Measurements from ENCODE around the gene PCDH9. TPM values are rescaled to one million over a fixed set of nuclear protein-coding genes. Genes with fewer than 3 reads are reported as not detected.

PCDH9 gene
- total and polyA plus RNA-seq, 7 donors = under 0.01 to 15.7 (median 8.7) TPM; not detected in 1

GRCh38 chr13:67036699-67037457, 193.3 kb downstream of the PCDH9 start:
- Histone ChIP-seq H3K27me3 (no peaks in the 10 kb centered on the region), H3K4me1 (peaks cover 0 to 8% (median 0%) of the 10 kb centered on the region in 4 donors), H3K4me3 (peak overlapping the region in 1 of 4 donors; percentile 3), H3K27ac (no peak overlapping the region), H3K9me3 (no peaks in the 10 kb centered on the region), H3K36me3 (no peaks in the 10 kb centered on the region)
- DNase-seq = no peak
- intact Hi-C loops (cut with DNase I) = no loop called here
- 72 to 79% methylated on average over 10 of the region's 10 CpGs for WGBS, 2 donors
- TF ChIP-seq POLR2AphosphoS5 (IDR thresholded peaks at IDR 0.05) (no peak), CTCF (IDR thresholded peaks at IDR 0.05) (no peak), EP300 (IDR thresholded peaks at IDR 0.05) (no peak), POLR2A (IDR thresholded peaks at IDR 0.05) (no peak)

GRCh38 chr13:67033170-67033569, 197.0 kb downstream of the PCDH9 start:
- H3K27ac ChIP-seq = no peak overlapping the region
- H3K4me3 ChIP-seq = no peak overlapping the region
- no peak for TF ChIP-seq CTCF (IDR thresholded peaks at IDR 0.05)
- TF ChIP-seq POLR2AphosphoS5 (IDR thresholded peaks at IDR 0.05) = no peak
- TF ChIP-seq POLR2A (IDR thresholded peaks at IDR 0.05) = no peak
- no peak for TF ChIP-seq EP300 (IDR thresholded peaks at IDR 0.05)
- no peaks in the 10 kb centered on the region for H3K36me3 ChIP-seq
- DNase-seq = no peak
- H3K9me3 ChIP-seq = no peaks in the 10 kb centered on the region
- 38 to 77% methylated on average over 1 of the region's 1 CpG for WGBS, 2 donors
- intact Hi-C loops (cut with DNase I) = no loop called here
- no peaks in the 10 kb centered on the region for H3K27me3 ChIP-seq
- H3K4me1 ChIP-seq = peaks cover 0 to 8% (median 0%) of the 10 kb centered on the region in 4 donors

GRCh38 chr13:67023130-67023876, 206.8 kb downstream of the PCDH9 start:
- no peaks in the 10 kb centered on the region for H3K27me3 ChIP-seq
- H3K4me1 ChIP-seq = no peaks in the 10 kb centered on the region
- no peak overlapping the region for H3K4me3 ChIP-seq
- WGBS, 2 donors = 16 to 17% methylated on average over 4 of the region's 4 CpGs
- no peak for DNase-seq
- no peaks in the 10 kb centered on the region for H3K36me3 ChIP-seq
- no peak for TF ChIP-seq CTCF (IDR thresholded peaks at IDR 0.05)
- no peak for TF ChIP-seq POLR2A (IDR thresholded peaks at IDR 0.05)
- TF ChIP-seq EP300 (IDR thresholded peaks at IDR 0.05) = no peak
- TF ChIP-seq POLR2AphosphoS5 (IDR thresholded peaks at IDR 0.05) = no peak
- H3K9me3 ChIP-seq = no peaks in the 10 kb centered on the region
- H3K27ac ChIP-seq = no peak overlapping the region
- intact Hi-C loops (cut with DNase I) = no loop called here

- intact Hi-C loops (cut with DNase I) = no loop called here
- H3K27me3 ChIP-seq = no peaks in the 10 kb centered on the region
- H3K4me3 ChIP-seq = no peak overlapping the region
- H3K27ac ChIP-seq = no peak overlapping the region
- no peaks in the 10 kb centered on the region for H3K4me1 ChIP-seq
- 71 to 79% methylated on average over 3 of the region's 3 CpGs for WGBS, 2 donors
- no peaks in the 10 kb centered on the region for H3K36me3 ChIP-seq
- TF ChIP-seq POLR2A (IDR thresholded peaks at IDR 0.05) (no peak), POLR2AphosphoS5 (IDR thresholded peaks at IDR 0.05) (no peak), EP300 (IDR thresholded peaks at IDR 0.05) (no peak), CTCF (IDR thresholded peaks at IDR 0.05) (no peak)
- H3K9me3 ChIP-seq = no peaks in the 10 kb centered on the region
- no peak for DNase-seq
Measured at GRCh38 chr13:67018775-67019174, 211.4 kb downstream of the PCDH9 start.
